NCI-H128 (cell line): ENCODE results near the gene RIPK4.
"Not testable (repeated sequence)": the region's sequence is repeated elsewhere in the genome, so short reads cannot be mapped to it uniquely, and the experiment has no call there.

Experiments used
- DNase-seq: peaks from one replicate; lab custom pipeline; 2025; ENCODE audit not compliant: unreplicated experiment; lab: John Stamatoyannopoulos, UW

The RIPK4 gene

GRCh38 chr21:41698071-41698470, 68.8 kb downstream of the RIPK4 start:
- no peak for DNase-seq

GRCh38 chr21:41695513-41695912, 71.3 kb downstream of the RIPK4 start:
- DNase-seq = no peak

- not testable (repeated sequence) for DNase-seq
Measured at GRCh38 chr21:41694042-41694441, 72.8 kb downstream of the RIPK4 start.

GRCh38 chr21:41692185-41692565, 74.7 kb downstream of the RIPK4 start:
- no peak for DNase-seq

- DNase-seq = no peak
Measured at GRCh38 chr21:41691205-41692184, 75.4 kb downstream of the RIPK4 start.
